Upper lobe of right lung (tissue), 1 donor: ENCODE measurements around the gene PPA2. TPM values are rescaled to one million over a fixed set of nuclear protein-coding genes. Genes with fewer than 3 reads are reported as not detected.
"Not testable (repeated sequence)": the region's sequence is repeated elsewhere in the genome, so short reads cannot be mapped to it uniquely, and the experiment has no call there.

ENCODE experiments used
- ATAC-seq: fragments of 200-7000 bp; cut with Tn5 transposase; one replicate; pipeline ENCODE4 v1.9.1; 2020; ENCODE audit warnings: mild to moderate bottlenecking, moderate library complexity
- DNase-seq: peaks from one replicate; pipeline ENCODE4 v3.0.0-alpha.2; 2020
- H3K27ac ChIP-seq: fragments of 200-600 bp; one replicate; pipeline ENCODE4 v1.8.0; 2022
- H3K27me3 ChIP-seq: fragments of 200-600 bp; one replicate; pipeline ENCODE4 v1.8.0; 2022; ENCODE audit warnings: mild to moderate bottlenecking
- H3K36me3 ChIP-seq: fragments of 200-600 bp; one replicate; pipeline ENCODE4 v1.8.0; 2022
- H3K4me1 ChIP-seq: fragments of 200-600 bp; one replicate; pipeline ENCODE4 v1.8.0; 2022
- H3K4me3 ChIP-seq: fragments of 200-600 bp; one replicate; pipeline ENCODE4 v1.8.0; 2022; ENCODE audit warnings: mild to moderate bottlenecking
- H3K9me3 ChIP-seq: fragments of 200-600 bp; one replicate; pipeline ENCODE4 v1.8.0; 2022
- intact Hi-C: fragments of 100-400 bp; cut with DNase I; formaldehyde crosslinking; loops from one replicate; pipeline ENCODE4 v1.11.0; 2022
- total RNA-seq: library from RNA; stranded (reverse); fragmentation: NEBNext Ultra II Directional; extraction: Animal tissue kit (Norgen Biotek cat#: 25700); gene quantifications from one replicate; pipeline ENCODE4 v1.2.1, GENCODE V29; 2021
- TF ChIP-seq, protein P1 (sequence below): fragments of 200-600 bp; IDR thresholded peaks from one replicate; pipeline ENCODE4 v1.8.0; 2022; ENCODE audit warnings: antibody characterized with exemption
- donor health status: DM: no; HTN: yes; CAD: no; lungs with severe emphysema.

PPA2 gene
- total RNA-seq, 1 donor from 2014 or later = 66.5 TPM

DNA sequence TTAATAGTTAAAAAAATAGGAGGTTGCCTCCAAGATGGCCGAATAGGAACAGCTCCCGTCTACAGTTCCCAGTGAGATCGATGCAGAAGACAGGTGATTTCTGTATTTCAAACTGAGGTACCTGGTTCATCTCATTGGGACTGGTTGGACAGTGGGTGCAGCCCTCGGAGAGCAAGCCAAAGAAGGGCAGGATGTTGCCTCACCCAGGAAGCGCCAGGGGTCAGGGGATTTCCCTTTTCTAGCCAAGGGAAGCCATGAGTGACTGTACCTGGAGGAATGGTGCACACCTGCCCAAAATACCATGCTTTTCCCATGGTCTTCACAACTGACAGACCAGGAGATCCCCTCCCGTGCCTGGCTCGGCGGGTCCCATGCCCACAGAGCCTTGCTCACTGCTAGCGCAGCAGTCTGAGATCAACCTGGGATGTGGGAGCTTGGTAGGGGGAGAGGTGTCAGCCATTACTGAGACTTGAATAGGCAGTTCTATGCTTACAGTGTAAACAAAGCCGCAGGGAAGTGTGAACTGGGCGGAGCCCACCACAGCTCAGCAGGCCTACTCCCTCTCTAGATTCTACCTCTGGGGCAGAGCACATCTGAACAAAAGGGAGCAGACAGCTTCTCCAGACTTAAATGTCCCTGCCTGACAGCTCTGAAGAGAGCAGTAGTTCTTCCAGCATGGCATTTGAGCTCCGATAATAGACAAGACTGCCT, 47.5 kb downstream of the PPA2 start:
- ATAC-seq (no peak), DNase-seq (no peak)
- H3K4me3 ChIP-seq = no peak overlapping the region
- H3K4me1 ChIP-seq = no peaks in the 10 kb centered on the region
- H3K9me3 ChIP-seq = no peaks in the 10 kb centered on the region
- intact Hi-C loops = no loop called here
- H3K36me3 ChIP-seq = peaks cover 59% of the 10 kb centered on the region
- H3K27ac ChIP-seq = no peak overlapping the region
- no peaks in the 10 kb centered on the region for H3K27me3 ChIP-seq
- TF ChIP-seq, protein P1, sequence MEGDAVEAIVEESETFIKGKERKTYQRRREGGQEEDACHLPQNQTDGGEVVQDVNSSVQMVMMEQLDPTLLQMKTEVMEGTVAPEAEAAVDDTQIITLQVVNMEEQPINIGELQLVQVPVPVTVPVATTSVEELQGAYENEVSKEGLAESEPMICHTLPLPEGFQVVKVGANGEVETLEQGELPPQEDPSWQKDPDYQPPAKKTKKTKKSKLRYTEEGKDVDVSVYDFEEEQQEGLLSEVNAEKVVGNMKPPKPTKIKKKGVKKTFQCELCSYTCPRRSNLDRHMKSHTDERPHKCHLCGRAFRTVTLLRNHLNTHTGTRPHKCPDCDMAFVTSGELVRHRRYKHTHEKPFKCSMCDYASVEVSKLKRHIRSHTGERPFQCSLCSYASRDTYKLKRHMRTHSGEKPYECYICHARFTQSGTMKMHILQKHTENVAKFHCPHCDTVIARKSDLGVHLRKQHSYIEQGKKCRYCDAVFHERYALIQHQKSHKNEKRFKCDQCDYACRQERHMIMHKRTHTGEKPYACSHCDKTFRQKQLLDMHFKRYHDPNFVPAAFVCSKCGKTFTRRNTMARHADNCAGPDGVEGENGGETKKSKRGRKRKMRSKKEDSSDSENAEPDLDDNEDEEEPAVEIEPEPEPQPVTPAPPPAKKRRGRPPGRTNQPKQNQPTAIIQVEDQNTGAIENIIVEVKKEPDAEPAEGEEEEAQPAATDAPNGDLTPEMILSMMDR = no peak

DNA sequence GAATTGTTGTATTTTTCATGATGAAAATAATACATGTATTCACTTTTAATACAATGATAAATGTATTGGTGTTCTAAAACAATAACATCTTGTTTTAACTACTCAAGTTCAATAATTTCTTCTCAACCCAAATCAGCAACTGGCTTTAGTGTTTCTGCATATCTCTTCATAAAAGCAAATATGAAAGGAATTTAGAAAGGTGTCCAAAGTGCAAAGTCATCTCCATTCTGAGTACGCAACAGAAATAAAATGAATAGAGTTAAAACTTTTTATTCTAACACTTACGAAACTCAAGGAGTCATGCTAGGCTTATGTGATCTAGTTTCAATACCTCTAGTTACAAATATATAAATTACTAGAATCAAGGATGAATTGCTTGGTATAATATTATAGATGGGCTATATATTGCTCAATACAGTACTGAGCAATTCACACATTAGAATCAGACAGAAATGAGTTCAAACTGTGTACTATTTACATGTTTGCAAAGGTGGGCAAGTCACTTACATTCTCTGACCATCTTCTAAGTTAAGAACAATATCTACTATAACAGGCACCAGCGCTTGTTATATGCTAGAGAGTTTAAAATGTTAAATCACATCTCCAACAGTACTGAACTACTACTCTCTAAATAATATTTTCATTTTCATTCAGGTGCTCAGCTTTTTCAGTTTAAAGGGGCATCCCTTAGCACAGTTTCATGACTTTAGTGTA, 51.5 kb downstream of the PPA2 start:
- intact Hi-C loops = no loop called here
- no peak for ATAC-seq

DNA sequence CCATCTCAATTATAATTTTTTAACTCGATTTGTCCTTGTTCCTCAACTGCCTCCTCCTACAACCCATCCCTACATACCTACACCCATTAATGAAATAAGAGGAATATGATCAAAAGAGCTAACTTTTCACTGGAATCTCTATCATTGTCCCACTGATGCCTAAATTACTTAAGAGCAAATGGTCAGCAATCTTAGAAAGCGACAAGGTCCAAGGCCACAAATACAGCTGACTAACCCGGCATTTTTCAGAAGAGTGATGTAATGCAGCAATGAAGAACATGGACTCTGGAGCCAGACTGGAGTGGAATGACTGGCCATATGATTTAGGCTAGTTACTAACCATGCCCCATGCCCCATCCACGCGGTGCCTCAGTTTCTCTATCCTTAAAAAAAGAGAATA, 56.2 kb downstream of the PPA2 start:
- TF ChIP-seq, protein P1 = no peak
- no peaks in the 10 kb centered on the region for H3K27me3 ChIP-seq
- intact Hi-C loops = no loop called here
- H3K9me3 ChIP-seq = no peaks in the 10 kb centered on the region
- peaks cover 43% of the 10 kb centered on the region for H3K36me3 ChIP-seq
- no peak for DNase-seq
- no peak overlapping the region for H3K4me3 ChIP-seq
- no peak overlapping the region for H3K27ac ChIP-seq
- ATAC-seq = no peak
- H3K4me1 ChIP-seq = no peaks in the 10 kb centered on the region

More for the DNA sequence above, 51.5 kb downstream of the PPA2 start:
- no peaks in the 10 kb centered on the region for H3K4me1 ChIP-seq
- peaks cover 59% of the 10 kb centered on the region for H3K36me3 ChIP-seq
- no peaks in the 10 kb centered on the region for H3K9me3 ChIP-seq
- no peak overlapping the region for H3K4me3 ChIP-seq
- no peak for DNase-seq
- H3K27me3 ChIP-seq = no peaks in the 10 kb centered on the region
- H3K27ac ChIP-seq = no peak overlapping the region
- TF ChIP-seq, protein P1 = no peak

DNA sequence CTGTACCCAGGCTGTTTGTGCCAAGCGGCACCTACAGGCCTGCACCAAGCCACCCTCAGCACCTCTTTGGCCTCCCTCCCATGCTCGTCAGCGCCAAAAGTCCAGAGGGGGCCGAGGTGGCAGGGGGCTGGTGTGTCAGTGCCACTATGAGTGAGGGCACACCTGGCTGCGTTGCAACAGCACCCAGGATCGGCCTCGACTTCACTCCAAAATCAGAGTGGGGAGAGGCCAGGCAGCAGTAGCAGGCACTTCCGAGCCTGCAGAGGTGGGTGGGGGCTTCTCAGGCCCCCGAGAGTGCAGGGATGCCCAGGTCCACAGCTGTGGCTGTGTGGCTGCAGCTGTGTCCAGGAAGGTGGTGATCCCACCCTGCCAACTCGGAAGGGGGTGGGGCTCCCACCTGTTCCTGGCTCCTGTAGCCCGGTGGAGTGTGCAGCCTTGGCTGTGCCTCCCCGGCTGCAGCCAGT, 58.5 kb downstream of the PPA2 start:
- TF ChIP-seq, protein P1 = no peak
- Histone ChIP-seq H3K4me3 (no peak overlapping the region), H3K9me3 (no peaks in the 10 kb centered on the region), H3K27me3 (no peaks in the 10 kb centered on the region), H3K4me1 (no peaks in the 10 kb centered on the region), H3K36me3 (peaks cover 26% of the 10 kb centered on the region), H3K27ac (no peak overlapping the region)
- DNase-seq = no peak
- intact Hi-C loops = no loop called here
- peak; percentile 22 for ATAC-seq

DNA sequence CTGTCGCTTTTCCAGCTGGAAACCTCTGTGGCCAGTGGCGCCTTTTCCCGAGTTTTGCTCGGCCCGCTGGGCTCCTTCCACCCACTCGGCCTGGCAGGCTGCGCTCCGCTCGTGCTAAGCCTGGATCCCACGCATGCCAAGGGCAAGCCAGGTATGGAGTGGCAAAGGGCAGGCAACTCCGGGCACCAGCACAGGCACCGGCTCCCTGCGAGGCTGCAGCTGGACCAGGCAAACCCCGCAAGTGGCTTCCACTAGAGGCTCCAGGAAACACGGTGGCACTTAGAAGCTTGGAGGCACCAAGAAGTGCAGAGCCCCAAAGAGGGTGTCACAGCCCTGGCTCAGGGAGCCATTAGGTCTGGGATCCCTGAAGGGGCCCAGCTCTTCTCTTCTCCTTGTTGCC, 59.5 kb downstream of the PPA2 start:
- TF ChIP-seq, protein P1 = no peak
- H3K27me3 ChIP-seq = no peaks in the 10 kb centered on the region
- H3K4me1 ChIP-seq = no peaks in the 10 kb centered on the region
- H3K27ac ChIP-seq = no peak overlapping the region
- H3K36me3 ChIP-seq = peaks cover 19% of the 10 kb centered on the region
- no peak overlapping the region for H3K4me3 ChIP-seq
- no peak for DNase-seq
- intact Hi-C loops = no loop called here
- peak; percentile 20 for ATAC-seq
- H3K9me3 ChIP-seq = no peaks in the 10 kb centered on the region

DNA sequence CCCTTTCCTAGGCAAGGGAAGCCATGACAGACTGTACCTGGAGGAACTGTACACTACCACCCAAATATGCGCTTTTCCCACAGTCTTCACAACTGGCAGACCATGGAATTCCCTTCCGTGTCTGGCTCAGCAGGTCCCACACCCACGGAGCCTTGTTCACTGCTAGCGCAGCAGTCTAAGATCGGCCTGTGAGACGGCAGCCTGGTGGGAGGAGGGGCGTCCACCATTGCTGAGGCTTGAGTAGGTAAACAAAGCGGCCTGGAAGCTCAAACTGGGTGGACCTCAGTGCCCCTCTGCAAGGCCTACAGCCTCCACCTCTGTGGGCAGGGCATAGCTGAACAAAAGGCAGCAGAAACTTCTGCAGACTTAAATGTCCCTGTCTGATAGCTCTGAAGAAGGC, 64.7 kb downstream of the PPA2 start:
- DNase-seq, H3K4me3 ChIP-seq, H3K9me3 ChIP-seq: not testable (repeated sequence)

More for the DNA sequence above, 64.7 kb downstream of the PPA2 start:
- intact Hi-C loops, H3K4me1 ChIP-seq, H3K27me3 ChIP-seq, H3K27ac ChIP-seq, H3K36me3 ChIP-seq, ATAC-seq: not testable (repeated sequence)
